Measurements from ENCODE around the gene RERE. TPM values are rescaled to one million over a fixed set of nuclear protein-coding genes. Genes with fewer than 3 reads are reported as not detected.
A peak's percentile ranks its signal among the peaks of the same experiment; 100 is the strongest.

The RERE gene
- polyA plus RNA-seq, 1 of the 3 experiments (the other 2 are of a cell fraction): 8.1 TPM

DNA sequence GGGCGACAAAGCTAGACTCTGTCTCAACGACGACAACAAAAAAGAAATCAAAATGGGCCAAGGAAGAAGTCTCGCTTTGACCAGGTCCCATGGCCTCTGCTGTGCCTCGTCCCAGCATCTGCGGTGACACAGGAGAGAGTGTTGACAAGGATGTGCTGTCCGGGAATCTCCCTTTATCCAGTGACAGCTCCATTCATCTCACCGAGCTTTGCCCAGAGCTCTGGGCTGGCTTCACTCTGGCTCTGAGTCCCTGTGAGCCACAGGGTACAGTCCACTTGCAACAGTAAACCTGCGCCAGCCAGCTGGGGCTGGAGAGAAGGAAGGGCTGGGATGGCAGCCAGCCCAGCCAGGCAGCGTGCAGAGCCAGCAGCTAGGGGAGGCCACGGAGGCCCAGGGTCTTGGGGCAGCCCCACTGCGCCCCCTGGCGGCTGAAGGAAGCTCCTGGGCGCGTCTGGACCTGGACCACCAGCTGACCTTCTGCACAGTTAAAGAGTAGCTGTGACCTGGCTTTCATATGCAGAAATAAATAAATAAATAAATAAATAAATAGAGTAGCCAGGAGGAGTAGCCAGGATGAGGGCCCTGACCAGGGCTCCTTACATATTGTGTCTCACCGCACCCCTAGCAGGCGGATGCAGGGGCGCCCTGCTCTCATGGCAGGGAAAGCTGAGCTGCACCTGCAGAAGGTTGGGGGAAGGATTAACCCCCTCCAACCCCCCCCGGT is 31.4 kb upstream of the RERE start (continued):
- TF ChIP-seq, protein P1, sequence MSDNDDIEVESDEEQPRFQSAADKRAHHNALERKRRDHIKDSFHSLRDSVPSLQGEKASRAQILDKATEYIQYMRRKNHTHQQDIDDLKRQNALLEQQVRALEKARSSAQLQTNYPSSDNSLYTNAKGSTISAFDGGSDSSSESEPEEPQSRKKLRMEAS (IDR thresholded peaks at IDR 0.05; ENCODE audit: low read depth): 0 out of 2 replicates have a peak, but pooled peaks have one; percentile 24
- TF ChIP-seq MEF2A (IDR thresholded peaks at IDR 0.05; ENCODE audit: borderline replicate concordance, low read depth) (no peak), FOXJ3 (CRISPR knock-in tag; IDR thresholded peaks at IDR 0.05) (peak; percentile 60; the same call in 1 of the 2 replicates), FOSL2 (IDR thresholded peaks at IDR 0.05; ENCODE audit: borderline replicate concordance, low read depth) (no peak), SMC3 (IDR thresholded peaks at IDR 0.05; ENCODE audit: low read depth, low read length) (peak; percentile 95), POLR2AphosphoS5 (IDR thresholded peaks at IDR 0.05; ENCODE audit: low read depth, low read length) (no peak), RCOR1 (IDR thresholded peaks at IDR 0.05; ENCODE audit: low read length) (peak; percentile 77), YY1 (IDR thresholded peaks at IDR 0.05; ENCODE audit: low read depth) (no peak), RXRA (IDR thresholded peaks at IDR 0.05; ENCODE audit: borderline replicate concordance, low read depth) (no peak), SIN3A (IDR thresholded peaks at IDR 0.05; ENCODE audit: borderline replicate concordance, low read depth, low read length) (peak; percentile 82; the same call in 1 of the 2 replicates), NFIC (IDR thresholded peaks at IDR 0.05; ENCODE audit: borderline replicate concordance) (peak; percentile 73), EP300 (IDR thresholded peaks at IDR 0.05; ENCODE audit: borderline replicate concordance in 1 of 2, low read depth in 1 of 2, low read length in 1 of 2) (peak in 1 of 2 experiments; percentile 33; a peak in 1 of 4 replicates), GABPA (IDR thresholded peaks at IDR 0.05; ENCODE audit: low read depth) (no peak), TEAD4 (IDR thresholded peaks at IDR 0.05; ENCODE audit: borderline replicate concordance, insufficient read depth) (no peak), MXI1 (IDR thresholded peaks at IDR 0.05; ENCODE audit: low read depth, low read length) (peak; percentile 92)
- TF ChIP-seq, protein P2, sequence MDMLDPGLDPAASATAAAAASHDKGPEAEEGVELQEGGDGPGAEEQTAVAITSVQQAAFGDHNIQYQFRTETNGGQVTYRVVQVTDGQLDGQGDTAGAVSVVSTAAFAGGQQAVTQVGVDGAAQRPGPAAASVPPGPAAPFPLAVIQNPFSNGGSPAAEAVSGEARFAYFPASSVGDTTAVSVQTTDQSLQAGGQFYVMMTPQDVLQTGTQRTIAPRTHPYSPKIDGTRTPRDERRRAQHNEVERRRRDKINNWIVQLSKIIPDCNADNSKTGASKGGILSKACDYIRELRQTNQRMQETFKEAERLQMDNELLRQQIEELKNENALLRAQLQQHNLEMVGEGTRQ (IDR thresholded peaks at IDR 0.05; ENCODE audit: borderline replicate concordance, low read depth, low read length): no peak
- TF ChIP-seq, protein P3, sequence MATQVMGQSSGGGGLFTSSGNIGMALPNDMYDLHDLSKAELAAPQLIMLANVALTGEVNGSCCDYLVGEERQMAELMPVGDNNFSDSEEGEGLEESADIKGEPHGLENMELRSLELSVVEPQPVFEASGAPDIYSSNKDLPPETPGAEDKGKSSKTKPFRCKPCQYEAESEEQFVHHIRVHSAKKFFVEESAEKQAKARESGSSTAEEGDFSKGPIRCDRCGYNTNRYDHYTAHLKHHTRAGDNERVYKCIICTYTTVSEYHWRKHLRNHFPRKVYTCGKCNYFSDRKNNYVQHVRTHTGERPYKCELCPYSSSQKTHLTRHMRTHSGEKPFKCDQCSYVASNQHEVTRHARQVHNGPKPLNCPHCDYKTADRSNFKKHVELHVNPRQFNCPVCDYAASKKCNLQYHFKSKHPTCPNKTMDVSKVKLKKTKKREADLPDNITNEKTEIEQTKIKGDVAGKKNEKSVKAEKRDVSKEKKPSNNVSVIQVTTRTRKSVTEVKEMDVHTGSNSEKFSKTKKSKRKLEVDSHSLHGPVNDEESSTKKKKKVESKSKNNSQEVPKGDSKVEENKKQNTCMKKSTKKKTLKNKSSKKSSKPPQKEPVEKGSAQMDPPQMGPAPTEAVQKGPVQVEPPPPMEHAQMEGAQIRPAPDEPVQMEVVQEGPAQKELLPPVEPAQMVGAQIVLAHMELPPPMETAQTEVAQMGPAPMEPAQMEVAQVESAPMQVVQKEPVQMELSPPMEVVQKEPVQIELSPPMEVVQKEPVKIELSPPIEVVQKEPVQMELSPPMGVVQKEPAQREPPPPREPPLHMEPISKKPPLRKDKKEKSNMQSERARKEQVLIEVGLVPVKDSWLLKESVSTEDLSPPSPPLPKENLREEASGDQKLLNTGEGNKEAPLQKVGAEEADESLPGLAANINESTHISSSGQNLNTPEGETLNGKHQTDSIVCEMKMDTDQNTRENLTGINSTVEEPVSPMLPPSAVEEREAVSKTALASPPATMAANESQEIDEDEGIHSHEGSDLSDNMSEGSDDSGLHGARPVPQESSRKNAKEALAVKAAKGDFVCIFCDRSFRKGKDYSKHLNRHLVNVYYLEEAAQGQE (IDR thresholded peaks at IDR 0.05; ENCODE audit: low read depth, low read length): 0 out of 2 replicates have a peak, but pooled peaks have one; percentile 31
- TF ChIP-seq, protein P4, sequence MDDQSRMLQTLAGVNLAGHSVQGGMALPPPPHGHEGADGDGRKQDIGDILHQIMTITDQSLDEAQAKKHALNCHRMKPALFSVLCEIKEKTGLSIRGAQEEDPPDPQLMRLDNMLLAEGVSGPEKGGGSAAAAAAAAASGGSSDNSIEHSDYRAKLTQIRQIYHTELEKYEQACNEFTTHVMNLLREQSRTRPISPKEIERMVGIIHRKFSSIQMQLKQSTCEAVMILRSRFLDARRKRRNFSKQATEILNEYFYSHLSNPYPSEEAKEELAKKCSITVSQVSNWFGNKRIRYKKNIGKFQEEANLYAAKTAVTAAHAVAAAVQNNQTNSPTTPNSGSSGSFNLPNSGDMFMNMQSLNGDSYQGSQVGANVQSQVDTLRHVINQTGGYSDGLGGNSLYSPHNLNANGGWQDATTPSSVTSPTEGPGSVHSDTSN (IDR thresholded peaks at IDR 0.05): no peak
- TF ChIP-seq, protein P5, sequence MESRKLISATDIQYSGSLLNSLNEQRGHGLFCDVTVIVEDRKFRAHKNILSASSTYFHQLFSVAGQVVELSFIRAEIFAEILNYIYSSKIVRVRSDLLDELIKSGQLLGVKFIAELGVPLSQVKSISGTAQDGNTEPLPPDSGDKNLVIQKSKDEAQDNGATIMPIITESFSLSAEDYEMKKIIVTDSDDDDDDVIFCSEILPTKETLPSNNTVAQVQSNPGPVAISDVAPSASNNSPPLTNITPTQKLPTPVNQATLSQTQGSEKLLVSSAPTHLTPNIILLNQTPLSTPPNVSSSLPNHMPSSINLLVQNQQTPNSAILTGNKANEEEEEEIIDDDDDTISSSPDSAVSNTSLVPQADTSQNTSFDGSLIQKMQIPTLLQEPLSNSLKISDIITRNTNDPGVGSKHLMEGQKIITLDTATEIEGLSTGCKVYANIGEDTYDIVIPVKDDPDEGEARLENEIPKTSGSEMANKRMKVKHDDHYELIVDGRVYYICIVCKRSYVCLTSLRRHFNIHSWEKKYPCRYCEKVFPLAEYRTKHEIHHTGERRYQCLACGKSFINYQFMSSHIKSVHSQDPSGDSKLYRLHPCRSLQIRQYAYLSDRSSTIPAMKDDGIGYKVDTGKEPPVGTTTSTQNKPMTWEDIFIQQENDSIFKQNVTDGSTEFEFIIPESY (IDR thresholded peaks at IDR 0.05; ENCODE audit: borderline replicate concordance, low read depth): no peak
- TF ChIP-seq, protein P6, sequence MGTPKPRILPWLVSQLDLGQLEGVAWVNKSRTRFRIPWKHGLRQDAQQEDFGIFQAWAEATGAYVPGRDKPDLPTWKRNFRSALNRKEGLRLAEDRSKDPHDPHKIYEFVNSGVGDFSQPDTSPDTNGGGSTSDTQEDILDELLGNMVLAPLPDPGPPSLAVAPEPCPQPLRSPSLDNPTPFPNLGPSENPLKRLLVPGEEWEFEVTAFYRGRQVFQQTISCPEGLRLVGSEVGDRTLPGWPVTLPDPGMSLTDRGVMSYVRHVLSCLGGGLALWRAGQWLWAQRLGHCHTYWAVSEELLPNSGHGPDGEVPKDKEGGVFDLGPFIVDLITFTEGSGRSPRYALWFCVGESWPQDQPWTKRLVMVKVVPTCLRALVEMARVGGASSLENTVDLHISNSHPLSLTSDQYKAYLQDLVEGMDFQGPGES (IDR thresholded peaks at IDR 0.05; ENCODE audit: low read depth, low read length): no peak

Measured in SK-N-SH (cell line).